Measurements from ENCODE around the gene KCNK5.
A peak's percentile ranks its signal among the peaks of the same experiment; 100 is the strongest.

KCNK5 gene

GRCh38 chr6:39228992-39229767 is at the start of gene KCNK5:
Gene KCNK5, minus strand, starts transcription at chr6:39229475. Its CDS starts 364 bp downstream, at chr6:39229111.
- DNase-seq = peak; percentile 77

GRCh38 chr6:39276379-39276995 is 47.2 kb upstream of the KCNK5 start:
- DNase-seq = no peak

GRCh38 chr6:39274903-39275302 is 45.6 kb upstream of the KCNK5 start:
- DNase-seq = no peak

- no peak for DNase-seq
Observed at GRCh38 chr6:39274471-39274870, 45.2 kb upstream of the KCNK5 start.

GRCh38 chr6:39273406-39273821 is 44.1 kb upstream of the KCNK5 start:
- no peak for DNase-seq

GRCh38 chr6:39269961-39270360 is 40.7 kb upstream of the KCNK5 start:
- DNase-seq = no peak

- no peak for DNase-seq
Observed at GRCh38 chr6:39268721-39269120, 39.4 kb upstream of the KCNK5 start.

- DNase-seq = no peak
Observed at GRCh38 chr6:39268171-39268570, 38.9 kb upstream of the KCNK5 start.

- no peak for DNase-seq
Observed at GRCh38 chr6:39266782-39267355, 37.6 kb upstream of the KCNK5 start.

GRCh38 chr6:39266375-39266774 is 37.1 kb upstream of the KCNK5 start:
- no peak for DNase-seq

- DNase-seq = no peak
Observed at GRCh38 chr6:39263303-39264037, 34.2 kb upstream of the KCNK5 start.

GRCh38 chr6:39261751-39262150 is 32.5 kb upstream of the KCNK5 start:
- no peak for DNase-seq

- DNase-seq = no peak
Observed at GRCh38 chr6:39260953-39261352, 31.7 kb upstream of the KCNK5 start.

GRCh38 chr6:39260456-39260855 is 31.2 kb upstream of the KCNK5 start:
- no peak for DNase-seq

- DNase-seq = no peak
Observed at GRCh38 chr6:39256294-39256940, 27.1 kb upstream of the KCNK5 start.

GRCh38 chr6:39254999-39255535 is 25.8 kb upstream of the KCNK5 start:
- DNase-seq = no peak

GRCh38 chr6:39251406-39251805 is 22.1 kb upstream of the KCNK5 start:
- no peak for DNase-seq

- no peak for DNase-seq
Observed at GRCh38 chr6:39250507-39250906, 21.2 kb upstream of the KCNK5 start.

GRCh38 chr6:39249278-39249677 is 20.0 kb upstream of the KCNK5 start:
- DNase-seq = no peak

GRCh38 chr6:39247667-39248194 is 18.5 kb upstream of the KCNK5 start:
- no peak for DNase-seq

- DNase-seq = no peak
Observed at GRCh38 chr6:39243809-39244208, 14.5 kb upstream of the KCNK5 start.

- no peak for DNase-seq
Observed at GRCh38 chr6:39240155-39240757, 11.0 kb upstream of the KCNK5 start.
